HUES6 (cell line): ENCODE data around the gene ATP8A2.

Experiments
- H3K27ac ChIP-seq: 2 replicates; pipeline ENCODE4 v1.7.0; 2013; ENCODE audit warnings: low read depth, mild to moderate bottlenecking, low read length, inconsistent platforms
- H3K27me3 ChIP-seq: 2 replicates; pipeline ENCODE4 v1.6.1; 2013; ENCODE audit warnings: low read length; ENCODE audit not compliant: control insufficient read depth, insufficient read depth
- H3K36me3 ChIP-seq: 2 replicates; pipeline ENCODE4 v1.6.1; 2013; ENCODE audit warnings: low read length; ENCODE audit not compliant: control insufficient read depth, insufficient read depth
- H3K4me1 ChIP-seq: 2 replicates; pipeline ENCODE4 v1.6.1; 2013; ENCODE audit warnings: low read length; ENCODE audit not compliant: control insufficient read depth, insufficient read depth
- H3K4me3 ChIP-seq: 2 replicates; pipeline ENCODE4 v1.5.1; 2013; ENCODE audit warnings: low read depth, low read length
- H3K9ac ChIP-seq: one replicate; pipeline ENCODE4 v1.6.1; 2013; ENCODE audit warnings: mild to moderate bottlenecking, low read length
- H3K9me3 ChIP-seq: 2 replicates; pipeline ENCODE4 v1.6.1; 2013; ENCODE audit warnings: low read depth, low read length; ENCODE audit not compliant: control insufficient read depth, insufficient read depth

The ATP8A2 gene

DNA sequence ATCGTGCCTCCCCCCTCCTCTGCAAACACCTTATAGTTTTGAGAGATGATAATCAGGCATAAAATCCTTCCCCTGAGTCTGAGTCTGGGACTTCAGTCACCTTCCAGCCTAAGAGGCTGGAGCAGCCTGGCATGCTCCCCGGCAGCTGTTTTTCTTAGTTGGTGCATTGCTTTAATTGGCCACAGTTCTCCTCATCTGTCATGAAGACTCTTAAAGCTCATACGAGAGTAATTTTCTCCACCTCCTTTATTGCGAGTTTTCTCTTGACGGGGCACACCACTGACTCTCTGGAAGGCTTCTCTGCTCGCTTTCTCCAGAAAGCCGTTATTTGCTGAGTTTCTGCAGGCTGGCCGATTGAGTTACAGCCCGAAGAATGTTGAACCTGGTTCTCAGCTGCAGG, 310.5 kb downstream of the ATP8A2 start:
- H3K27me3 ChIP-seq = no peaks in the 10 kb centered on the region
- no peaks in the 10 kb centered on the region for H3K4me1 ChIP-seq
- 0 out of 2 replicates have a peak, but pooled peaks cover 4% of the 10 kb centered on the region for H3K9me3 ChIP-seq
- no peak overlapping the region for H3K9ac ChIP-seq
- H3K36me3 ChIP-seq = no peaks in the 10 kb centered on the region
- no peak overlapping the region for H3K4me3 ChIP-seq
- no peak overlapping the region for H3K27ac ChIP-seq

- Histone ChIP-seq H3K4me3 (no peak overlapping the region), H3K9ac (no peak overlapping the region), H3K36me3 (no peaks in the 10 kb centered on the region), H3K27me3 (no peaks in the 10 kb centered on the region), H3K9me3 (0 out of 2 replicates have a peak, but pooled peaks cover 4% of the 10 kb centered on the region), H3K4me1 (no peaks in the 10 kb centered on the region), H3K27ac (no peak overlapping the region)
Measured at GRCh38 chr13:25683056-25683455, 311.3 kb downstream of the ATP8A2 start.

GRCh38 chr13:25683662-25684370, 312.0 kb downstream of the ATP8A2 start:
- Histone ChIP-seq H3K36me3 (no peaks in the 10 kb centered on the region), H3K9ac (no peak overlapping the region), H3K27me3 (no peaks in the 10 kb centered on the region), H3K4me1 (no peaks in the 10 kb centered on the region), H3K9me3 (0 out of 2 replicates have a peak, but pooled peaks cover 4% of the 10 kb centered on the region), H3K27ac (no peak overlapping the region), H3K4me3 (no peak overlapping the region)

GRCh38 chr13:25684491-25684890, 312.7 kb downstream of the ATP8A2 start:
- Histone ChIP-seq H3K36me3 (no peaks in the 10 kb centered on the region), H3K9me3 (0 out of 2 replicates have a peak, but pooled peaks cover 4% of the 10 kb centered on the region), H3K9ac (no peak overlapping the region), H3K4me3 (no peak overlapping the region), H3K27ac (no peak overlapping the region), H3K4me1 (no peaks in the 10 kb centered on the region), H3K27me3 (no peaks in the 10 kb centered on the region)

DNA sequence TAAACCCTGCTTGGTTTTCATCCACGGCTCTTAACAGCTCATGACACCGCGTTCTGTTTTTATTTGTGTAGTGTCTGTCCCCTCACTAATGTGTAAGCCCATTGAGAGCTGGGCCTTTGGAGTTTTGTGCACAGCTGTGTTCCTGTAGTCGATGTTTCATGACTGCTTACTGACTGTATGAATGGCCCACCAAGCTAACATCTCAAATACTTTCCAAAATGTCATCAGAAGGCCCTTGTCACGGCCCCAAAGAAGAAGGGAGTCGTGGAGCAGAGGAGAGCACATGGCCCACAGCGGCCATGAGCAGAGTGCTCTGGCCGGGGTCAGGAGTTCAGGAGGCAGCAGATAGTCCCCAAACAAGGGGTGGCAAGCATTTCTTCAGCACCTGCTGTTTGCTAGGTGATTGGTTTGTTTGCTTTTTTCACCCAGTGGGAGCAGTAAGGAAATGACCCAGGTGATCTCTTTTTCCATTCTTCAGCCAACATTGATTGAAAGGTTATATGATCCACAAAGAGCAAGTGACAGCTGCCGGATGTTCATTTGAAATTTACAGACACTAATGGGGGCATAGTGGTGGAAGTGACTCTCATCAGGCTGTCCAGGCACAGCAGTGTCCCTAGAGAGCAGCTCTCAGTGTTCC, 315.2 kb downstream of the ATP8A2 start:
- Histone ChIP-seq H3K36me3 (no peaks in the 10 kb centered on the region), H3K4me1 (peaks cover 2% of the 10 kb centered on the region; the same call in 1 of the 2 replicates), H3K9me3 (no peaks in the 10 kb centered on the region), H3K27me3 (no peaks in the 10 kb centered on the region), H3K9ac (no peak overlapping the region), H3K4me3 (no peak overlapping the region), H3K27ac (no peak overlapping the region)

DNA sequence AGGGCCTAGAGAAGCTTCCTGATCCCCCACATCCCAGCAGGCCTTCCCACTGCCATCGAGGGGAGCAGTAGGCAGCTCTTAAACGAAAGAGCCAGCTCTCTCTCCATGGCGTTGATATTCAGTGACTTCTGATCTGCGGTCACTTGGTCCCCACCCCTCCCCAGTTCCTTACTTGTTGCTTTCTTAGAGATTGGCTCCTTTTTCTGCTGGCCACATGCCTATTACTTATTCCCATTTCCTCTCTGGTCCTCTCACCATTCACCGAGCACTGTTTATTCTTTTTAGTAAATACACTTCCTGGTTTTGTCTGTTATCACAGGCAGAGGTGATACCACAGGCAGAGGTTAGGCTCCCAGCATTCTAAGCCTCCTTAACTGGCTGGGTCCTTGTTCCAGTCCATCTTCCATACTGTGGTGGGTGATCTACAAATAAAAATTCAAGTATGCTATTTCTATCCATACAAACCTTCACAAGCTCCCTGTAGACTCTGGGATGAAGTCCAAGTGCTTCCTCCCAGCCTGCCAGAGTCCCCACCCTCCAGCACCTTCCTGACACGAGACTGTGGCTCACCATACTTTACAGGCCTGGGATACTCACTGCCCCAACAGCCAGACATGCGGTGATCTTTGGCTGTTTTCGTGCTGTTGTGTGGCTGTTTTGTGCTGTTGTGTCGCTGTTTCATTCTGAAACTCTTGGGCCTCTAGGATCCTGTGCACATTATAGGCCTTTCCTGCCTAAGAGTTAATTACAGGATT, 315.9 kb downstream of the ATP8A2 start:
- Histone ChIP-seq H3K36me3 (no peaks in the 10 kb centered on the region), H3K9me3 (no peaks in the 10 kb centered on the region), H3K4me1 (peaks cover 8% of the 10 kb centered on the region; the same call in 1 of the 2 replicates), H3K27me3 (no peaks in the 10 kb centered on the region), H3K27ac (no peak overlapping the region), H3K9ac (no peak overlapping the region), H3K4me3 (no peak overlapping the region)

DNA sequence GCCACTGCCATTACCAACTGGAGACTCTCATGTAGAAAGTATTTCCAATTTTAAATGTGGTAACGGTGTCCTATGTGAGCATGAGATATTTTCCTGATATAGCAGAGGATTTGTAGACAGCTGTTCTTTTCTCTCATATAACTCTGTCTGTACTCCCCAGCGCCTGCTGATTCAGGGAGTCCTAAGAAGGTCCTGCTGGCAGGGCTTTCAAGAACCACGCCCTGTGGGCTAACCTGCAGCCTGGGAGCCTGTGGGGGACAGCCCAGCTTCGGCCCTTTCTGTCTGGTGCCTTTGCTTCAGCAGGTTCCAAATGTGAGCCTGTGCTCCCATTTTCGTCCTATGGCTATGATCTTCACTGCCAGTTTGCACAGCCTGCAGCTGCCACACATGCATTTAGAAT, 316.8 kb downstream of the ATP8A2 start:
- Histone ChIP-seq H3K4me1 (peaks cover 8% of the 10 kb centered on the region; the same call in 1 of the 2 replicates), H3K9me3 (no peaks in the 10 kb centered on the region), H3K36me3 (no peaks in the 10 kb centered on the region), H3K27me3 (no peaks in the 10 kb centered on the region), H3K4me3 (no peak overlapping the region), H3K27ac (no peak overlapping the region), H3K9ac (no peak overlapping the region)

DNA sequence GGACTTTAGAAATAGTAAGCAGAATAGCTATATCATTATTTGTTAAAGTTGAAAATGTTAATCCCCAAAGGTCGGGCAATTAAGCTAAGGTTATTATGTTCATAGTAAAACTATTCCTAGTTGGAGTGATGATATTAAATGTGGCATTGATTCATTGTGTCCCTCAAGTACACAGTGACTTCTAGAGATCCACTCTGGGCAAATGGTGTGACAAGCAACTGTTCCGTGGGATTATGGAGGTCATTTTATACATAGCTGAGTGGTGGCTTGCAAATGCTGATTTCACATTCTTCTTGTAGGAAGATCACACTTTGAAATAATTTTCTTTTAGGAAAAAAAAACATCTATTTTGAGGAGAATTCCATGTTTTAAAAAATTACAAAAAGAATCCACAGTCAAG, 317.8 kb downstream of the ATP8A2 start:
- Histone ChIP-seq H3K4me1 (peaks cover 8% of the 10 kb centered on the region; the same call in 1 of the 2 replicates), H3K27me3 (no peaks in the 10 kb centered on the region), H3K9ac (no peak overlapping the region), H3K27ac (no peak overlapping the region), H3K4me3 (no peak overlapping the region), H3K9me3 (no peaks in the 10 kb centered on the region), H3K36me3 (no peaks in the 10 kb centered on the region)

GRCh38 chr13:25690582-25690981, 318.8 kb downstream of the ATP8A2 start:
- H3K9ac ChIP-seq = no peak overlapping the region
- no peaks in the 10 kb centered on the region for H3K36me3 ChIP-seq
- H3K27me3 ChIP-seq = no peaks in the 10 kb centered on the region
- no peak overlapping the region for H3K4me3 ChIP-seq
- peaks cover 8% of the 10 kb centered on the region; the same call in 1 of the 2 replicates for H3K4me1 ChIP-seq
- H3K27ac ChIP-seq = no peak overlapping the region
- H3K9me3 ChIP-seq = no peaks in the 10 kb centered on the region

GRCh38 chr13:25691654-25692053, 319.9 kb downstream of the ATP8A2 start:
- no peak overlapping the region for H3K27ac ChIP-seq

DNA sequence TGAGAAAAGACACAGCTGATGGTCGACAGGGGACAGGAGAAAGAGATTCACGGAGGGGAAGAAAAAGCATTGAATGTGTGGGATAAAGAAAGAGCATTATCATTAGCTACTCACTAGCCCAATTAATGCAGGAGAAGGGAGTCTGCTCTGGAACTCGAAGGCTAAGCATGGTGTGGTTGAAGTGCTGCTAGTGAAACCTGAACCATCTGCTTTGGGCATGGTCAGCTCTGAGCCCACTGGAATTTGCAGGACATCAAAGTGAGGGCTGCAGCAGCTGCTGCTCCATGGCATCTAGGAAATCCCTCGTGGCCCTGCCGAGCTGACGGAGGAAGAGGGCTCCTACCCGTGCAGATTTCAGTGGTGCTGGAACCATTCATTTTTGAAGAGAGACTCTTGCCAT, 320.3 kb downstream of the ATP8A2 start:
- no peaks in the 10 kb centered on the region for H3K9me3 ChIP-seq
- H3K9ac ChIP-seq = no peak overlapping the region
- peaks cover 8% of the 10 kb centered on the region; the same call in 1 of the 2 replicates for H3K4me1 ChIP-seq
- no peaks in the 10 kb centered on the region for H3K36me3 ChIP-seq
- H3K27ac ChIP-seq = no peak overlapping the region
- no peaks in the 10 kb centered on the region for H3K27me3 ChIP-seq
- H3K4me3 ChIP-seq = no peak overlapping the region

More at GRCh38 chr13:25691654-25692053, 319.9 kb downstream of the ATP8A2 start:
- Histone ChIP-seq H3K36me3 (no peaks in the 10 kb centered on the region), H3K4me3 (no peak overlapping the region), H3K27me3 (no peaks in the 10 kb centered on the region), H3K9ac (no peak overlapping the region), H3K4me1 (peaks cover 8% of the 10 kb centered on the region; the same call in 1 of the 2 replicates), H3K9me3 (no peaks in the 10 kb centered on the region)
